NCI-H2196 (cell line): ENCODE measurements around the gene SRGAP3.

Experiments used
- DNase-seq: peaks from one replicate; lab custom pipeline; 2025; ENCODE audit not compliant: unreplicated experiment; lab: John Stamatoyannopoulos, UW

Gene SRGAP3

DNA sequence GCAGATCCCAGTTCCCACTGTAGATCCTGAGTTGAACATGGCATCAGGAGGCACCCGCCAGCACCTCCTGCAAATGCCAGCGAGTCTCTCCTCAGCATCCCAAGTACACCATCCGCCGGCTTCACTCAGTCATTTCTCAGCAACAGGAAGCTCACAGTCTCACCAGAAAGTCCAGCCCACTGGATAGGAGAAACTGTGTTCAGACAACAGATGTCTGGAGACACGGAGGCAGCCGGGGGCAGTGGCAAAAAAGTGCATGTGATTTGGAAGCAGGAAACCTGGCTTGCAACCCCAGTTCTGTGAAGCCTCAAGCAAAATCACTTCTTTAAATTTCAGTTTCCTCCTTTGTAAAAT, 68.7 kb downstream of the SRGAP3 start:
- no peak for DNase-seq

DNA sequence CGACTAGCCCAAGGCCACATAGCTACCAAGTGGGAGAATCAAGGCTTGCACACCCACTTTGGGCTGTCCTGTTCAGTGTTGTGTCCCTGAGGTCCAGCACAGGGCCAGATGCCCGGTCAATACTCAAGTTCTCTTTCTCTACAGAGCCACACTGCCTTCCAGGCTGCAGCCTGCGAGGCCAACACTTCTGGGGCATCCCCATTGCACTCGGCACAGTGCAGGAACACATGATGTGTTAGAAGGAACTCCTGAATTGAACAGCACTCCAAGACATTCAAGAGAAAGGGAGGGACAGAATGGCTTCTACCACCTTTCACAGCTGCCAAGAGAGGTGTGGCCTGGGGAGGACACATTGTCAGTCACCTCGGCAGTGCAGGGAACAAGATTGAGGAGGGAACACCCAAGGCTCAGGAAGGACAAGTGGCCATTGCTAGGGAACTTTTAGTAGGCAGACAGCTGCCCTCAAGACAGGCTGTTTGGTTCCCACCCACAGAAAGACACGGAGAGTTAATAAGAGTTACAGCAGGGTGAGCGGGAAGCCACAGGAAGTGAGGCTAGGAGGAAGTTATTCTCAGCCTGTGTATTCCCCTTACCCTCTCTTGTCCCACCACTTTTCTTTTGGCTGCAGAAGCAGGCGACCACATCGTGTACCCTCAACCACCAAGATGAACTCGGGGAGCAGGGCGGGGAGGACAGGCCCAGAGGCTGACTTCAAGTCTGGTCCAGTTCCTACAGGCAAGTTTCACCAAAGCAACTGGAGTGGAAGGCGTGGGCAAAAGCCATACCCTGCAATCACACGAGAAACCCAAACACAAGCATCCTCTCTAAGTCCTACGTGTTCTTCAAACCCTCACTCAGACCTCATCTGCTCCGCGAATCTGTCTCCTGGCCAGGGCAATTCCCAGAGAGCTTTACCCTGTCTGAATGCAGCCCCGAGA, 69.4 kb downstream of the SRGAP3 start:
- no peak for DNase-seq

GRCh38 chr3:9178697-9179096, 70.7 kb downstream of the SRGAP3 start:
- no peak for DNase-seq

DNA sequence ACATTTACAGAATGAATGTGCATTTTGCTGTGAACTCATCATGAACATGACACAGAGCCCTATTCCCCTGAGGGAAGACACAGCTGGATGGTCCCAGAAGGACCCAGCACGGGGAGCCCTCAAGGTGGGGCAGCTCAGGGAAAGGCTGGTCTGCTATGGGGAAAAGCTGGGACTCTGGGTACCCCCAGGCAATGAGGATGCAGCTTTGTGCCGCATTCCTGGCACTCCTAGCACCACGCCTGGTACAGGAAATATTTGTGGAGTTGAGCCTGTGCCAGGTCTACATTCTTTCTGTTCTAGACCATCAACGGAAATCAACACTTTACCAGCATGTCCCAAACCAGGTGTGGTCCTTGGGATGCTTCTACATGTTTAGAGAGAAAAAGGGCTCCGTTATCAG, 74.0 kb downstream of the SRGAP3 start:
- no peak for DNase-seq

- DNase-seq, result no peak
Measured at GRCh38 chr3:9173445-9173844, 76.0 kb downstream of the SRGAP3 start.

GRCh38 chr3:9172851-9173321, 76.6 kb downstream of the SRGAP3 start:
- peak; percentile 17 for DNase-seq

DNA sequence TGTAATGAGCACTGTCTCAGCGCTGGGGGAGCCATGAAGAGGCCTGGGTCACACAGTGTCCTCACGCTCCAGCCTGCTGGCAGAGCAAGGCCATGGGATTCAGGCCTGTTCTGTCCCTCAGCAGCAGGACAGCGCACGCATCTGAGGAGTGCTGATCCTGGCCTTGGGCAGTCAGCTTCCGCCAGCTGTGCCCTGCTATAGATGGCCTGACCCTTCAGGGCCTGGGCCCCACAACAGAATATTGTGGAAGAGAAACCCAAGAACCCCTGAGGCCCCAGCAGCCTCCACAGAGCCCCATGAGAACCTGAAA, 78.6 kb downstream of the SRGAP3 start:
- no peak for DNase-seq

- DNase-seq, result no peak
Measured at GRCh38 chr3:9169956-9170850, 79.2 kb downstream of the SRGAP3 start.

- no peak for DNase-seq
Measured at GRCh38 chr3:9169326-9169725, 80.1 kb downstream of the SRGAP3 start.

GRCh38 chr3:9168241-9168741, 81.2 kb downstream of the SRGAP3 start:
- DNase-seq, result no peak

DNA sequence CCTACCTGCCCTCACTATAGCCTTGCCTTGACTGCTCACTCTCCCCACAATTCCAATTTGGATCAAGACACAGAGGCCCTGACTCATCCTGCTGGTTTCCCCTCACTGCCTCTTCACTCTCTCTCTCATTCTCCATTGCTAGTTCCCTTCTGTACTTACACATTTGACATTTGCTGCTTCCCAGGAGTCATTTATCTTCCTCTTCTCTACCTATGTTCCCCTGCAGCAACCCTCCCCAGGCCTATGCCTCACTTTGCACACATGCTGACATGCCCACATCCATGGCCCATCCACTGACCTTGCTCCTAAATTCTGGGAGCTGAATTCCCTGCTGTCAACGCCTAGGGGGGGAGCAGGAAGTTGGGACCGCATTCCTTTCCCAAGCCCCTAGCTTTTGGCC, 82.2 kb downstream of the SRGAP3 start:
- no peak for DNase-seq

GRCh38 chr3:9165421-9165820, 84.0 kb downstream of the SRGAP3 start:
- no peak for DNase-seq

GRCh38 chr3:9163289-9163688, 86.2 kb downstream of the SRGAP3 start:
- no peak for DNase-seq

GRCh38 chr3:9161811-9162210, 87.6 kb downstream of the SRGAP3 start:
- no peak for DNase-seq

DNA sequence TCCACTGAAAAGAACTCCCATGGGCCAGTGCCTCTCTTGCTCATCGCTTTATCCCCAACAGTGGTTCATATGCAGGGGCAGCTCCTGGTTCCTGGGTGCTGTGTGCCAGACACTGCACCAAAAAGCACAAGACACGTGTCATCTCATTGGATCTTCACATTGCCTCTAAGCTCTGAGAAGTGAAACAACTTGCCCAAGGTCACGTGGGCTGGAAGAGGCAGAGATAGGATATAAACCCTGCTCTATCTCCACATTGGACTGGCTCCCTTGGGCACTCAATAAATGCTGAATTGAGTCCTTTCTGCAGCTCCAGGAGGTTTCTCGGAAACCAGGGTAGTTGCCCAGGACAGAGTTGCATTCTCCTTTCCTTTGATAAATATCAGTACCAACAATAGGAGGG, 88.1 kb downstream of the SRGAP3 start:
- no peak for DNase-seq

- no peak for DNase-seq
Measured at GRCh38 chr3:9158865-9159630, 90.4 kb downstream of the SRGAP3 start.

- DNase-seq, result no peak
Measured at GRCh38 chr3:9157651-9158362, 91.6 kb downstream of the SRGAP3 start.

DNA sequence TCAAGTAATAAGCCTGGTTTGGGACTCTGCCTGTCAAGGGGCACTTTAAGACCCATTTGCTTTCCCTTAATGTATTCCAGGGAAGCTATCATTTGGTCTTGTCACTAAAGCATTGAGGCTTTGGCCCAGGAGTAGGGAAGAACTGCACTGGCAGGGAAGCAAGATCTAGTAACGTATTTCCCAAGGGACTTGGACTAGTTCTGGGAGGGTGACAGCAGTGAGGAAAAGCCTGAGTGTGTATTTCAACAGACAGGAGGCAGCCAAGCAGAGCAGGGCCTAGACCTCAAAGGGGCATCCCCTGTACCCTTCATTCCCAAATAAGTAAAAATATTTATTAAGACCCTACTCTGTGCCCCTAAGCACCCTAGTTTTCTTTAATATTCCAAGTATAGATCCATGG, 92.8 kb downstream of the SRGAP3 start:
- DNase-seq, result no peak

- DNase-seq, result no peak
Measured at GRCh38 chr3:9155028-9155427, 94.4 kb downstream of the SRGAP3 start.

GRCh38 chr3:9153904-9154619, 95.4 kb downstream of the SRGAP3 start:
- DNase-seq, result no peak
